H1 (cell line): ENCODE data around the gene SEMA5B. TPM values are rescaled to one million over a fixed set of nuclear protein-coding genes. Genes with fewer than 3 reads are reported as not detected.

Source experiments
- CTCF ChIA-PET: fragments of 300-600 bp; sonication (Branson Sonifier 250); formaldehyde crosslinking; loops from one replicate; lab custom pipeline; 2021; ENCODE audit not compliant: partially characterized antibody; lab: Charles Lee
- POLR2A ChIA-PET: fragments of 300-600 bp; sonication (Branson Sonifier 250); formaldehyde crosslinking; loops from one replicate; lab custom pipeline; 2021; ENCODE audit warnings: inconsistent platforms; ENCODE audit not compliant: partially characterized antibody; lab: Charles Lee
- DNase-seq, 2 experiments: peaks; one replicate each; pipeline versions ENCODE4 v3.0.0 to v3.0.0-alpha.2; 2010 to 2022; ENCODE audit warnings: low spot score in 2 of 2, low read depth in 1 of 2, mixed read lengths in 1 of 2
- FAIRE-seq: peaks from 2 replicates; lab custom pipeline; 2011; peaks lifted over from hg19 to GRCh38; lab: Jason Lieb, UNC
- H2AFZ ChIP-seq: 2 replicates; pipeline ENCODE4 v1.8.1; 2012; ENCODE audit warnings: low read length, inconsistent platforms
- H2AK5ac ChIP-seq: 2 replicates; pipeline ENCODE4 v1.6.1; 2013; ENCODE audit warnings: low read depth, low read length
- H2BK120ac ChIP-seq: replicated peaks from 2 replicates; pipeline ENCODE3; 2013; ENCODE audit warnings: low read depth, low read length, inconsistent platforms
- H2BK12ac ChIP-seq: 2 replicates; pipeline ENCODE4 v1.6.1; 2013; ENCODE audit warnings: low read depth, low read length
- H2BK15ac ChIP-seq: 2 replicates; pipeline ENCODE4 v1.6.1; 2013; ENCODE audit warnings: low read length
- H2BK20ac ChIP-seq: 2 replicates; pipeline ENCODE4 v1.6.1; 2013; ENCODE audit warnings: low read length
- H2BK5ac ChIP-seq: 2 replicates; pipeline ENCODE4 v1.6.1; 2013; ENCODE audit warnings: low read depth, low read length
- H3K14ac ChIP-seq: 2 replicates; pipeline ENCODE4 v1.6.1; 2013; ENCODE audit warnings: inconsistent platforms; ENCODE audit not compliant: insufficient read length
- H3K18ac ChIP-seq: 2 replicates; pipeline ENCODE4 v1.6.1; 2013; ENCODE audit warnings: low read length; ENCODE audit errors: extremely low read depth
- H3K23ac ChIP-seq: 2 replicates; pipeline ENCODE4 v1.6.1; 2013; ENCODE audit warnings: inconsistent platforms; ENCODE audit not compliant: insufficient read length
- H3K23me2 ChIP-seq: 2 replicates; pipeline ENCODE4 v1.6.1; 2013; ENCODE audit warnings: low read depth, low read length
- H3K27ac ChIP-seq: 2 replicates; pipeline ENCODE4 v1.6.1; 2011; ENCODE audit warnings: low read depth, low read length, inconsistent platforms
- H3K27me3 ChIP-seq, 4 experiments: replicated peaks in 1 of 4; 1 replicate in 1 of 4; 2 replicates in 3 of 4; pipeline versions ENCODE4 v1.6.1 to v1.8.1; 2011 to 2013; ENCODE audit warnings: low read length in 3 of 4, mild to moderate bottlenecking in 3 of 4, inconsistent platforms in 2 of 4, mixed read lengths in 2 of 4, moderate library complexity in 1 of 4; ENCODE audit not compliant: control insufficient read depth in 3 of 4, insufficient read depth in 3 of 4; ENCODE audit errors: extremely low read depth in 1 of 4
- H3K36me3 ChIP-seq, 4 experiments: 2 replicates each; pipeline versions ENCODE4 v1.6.1 to v1.8.1; 2011 to 2013; ENCODE audit warnings: mild to moderate bottlenecking in 4 of 4, low read length in 3 of 4, moderate library complexity in 2 of 4, control low read depth in 1 of 4, inconsistent platforms in 1 of 4; ENCODE audit not compliant: insufficient read depth in 4 of 4, control insufficient read depth in 2 of 4
- H3K4ac ChIP-seq: replicated peaks from 2 replicates; pipeline ENCODE3; 2013; ENCODE audit warnings: low read length, low read depth, mixed read lengths, inconsistent platforms; ENCODE audit not compliant: insufficient read length
- H3K4me1 ChIP-seq, 4 experiments: replicated peaks in 1 of 4; 1 replicate in 1 of 4; 2 replicates in 3 of 4; pipeline versions ENCODE4 v1.6.1 to v1.8.1; 2011 to 2013; ENCODE audit warnings: low read length in 3 of 4, inconsistent platforms in 2 of 4, mixed read lengths in 1 of 4; ENCODE audit not compliant: insufficient read depth in 4 of 4, control insufficient read depth in 3 of 4
- H3K4me2 ChIP-seq, 2 experiments: 2 replicates each; pipeline versions ENCODE4 v1.6.1 to v1.8.1; 2011 to 2013; ENCODE audit warnings: low read depth in 2 of 2, low read length in 2 of 2, control low read depth in 1 of 2, inconsistent platforms in 1 of 2, mild to moderate bottlenecking in 1 of 2; ENCODE audit not compliant: insufficient read depth in 1 of 2
- H3K4me3 ChIP-seq, 4 experiments: fragments of 200-600, 300-600 bp in 1 of 4; sonication (generic), shearing (Covaris generic), sonication (Bioruptor Twin) in 1 of 4; 2 replicates each; pipeline versions ENCODE4 v1.5.1 to v1.8.1; 2011 to 2016; ENCODE audit warnings: low read length in 4 of 4, low read depth in 3 of 4, control low read depth in 2 of 4, inconsistent platforms in 2 of 4, mild to moderate bottlenecking in 2 of 4, mixed read lengths in 1 of 4, moderate library complexity in 1 of 4; ENCODE audit not compliant: insufficient read depth in 2 of 4; ENCODE audit errors: extremely low read depth in 1 of 4
- H3K56ac ChIP-seq: replicated peaks from 2 replicates; pipeline ENCODE3; 2013; ENCODE audit warnings: low read depth, mild to moderate bottlenecking, mixed read lengths, low read length, inconsistent platforms; ENCODE audit not compliant: insufficient read length
- H3K79me1 ChIP-seq: 2 replicates; pipeline ENCODE4 v1.6.1; 2013; ENCODE audit warnings: low read depth, low read length, control low read depth
- H3K79me2 ChIP-seq, 2 experiments: 2 replicates each; pipeline versions ENCODE4 v1.6.1 to v1.8.1; 2012 to 2013; ENCODE audit warnings: low read length in 2 of 2, mild to moderate bottlenecking in 2 of 2, inconsistent platforms in 1 of 2; ENCODE audit not compliant: insufficient read depth in 2 of 2, control insufficient read depth in 1 of 2
- H3K9ac ChIP-seq, 4 experiments: replicated peaks in 1 of 4; 1 replicate in 1 of 4; 2 replicates in 3 of 4; pipeline versions ENCODE4 v1.6.1 to v1.8.1; 2011 to 2013; ENCODE audit warnings: low read depth in 3 of 4, low read length in 3 of 4, control low read depth in 2 of 4, mild to moderate bottlenecking in 2 of 4, moderate library complexity in 2 of 4, inconsistent platforms in 1 of 4; ENCODE audit errors: extremely low read depth in 1 of 4
- H3K9me3 ChIP-seq, 2 experiments: 2 replicates each; pipeline versions ENCODE4 v1.6.1 to v1.8.1; 2012 to 2013; ENCODE audit warnings: mild to moderate bottlenecking in 2 of 2, moderate library complexity in 2 of 2, control low read depth in 1 of 2, inconsistent platforms in 1 of 2, low read depth in 1 of 2, low read length in 1 of 2, mixed read lengths in 1 of 2; ENCODE audit not compliant: insufficient read depth in 2 of 2
- H4K20me1 ChIP-seq, 2 experiments: replicated peaks in 1 of 2; 2 replicates each; pipeline versions ENCODE3 to v1.8.1; 2011 to 2013; ENCODE audit warnings: inconsistent platforms in 2 of 2, low read length in 2 of 2, mild to moderate bottlenecking in 1 of 2; ENCODE audit not compliant: insufficient read depth in 2 of 2, control insufficient read depth in 1 of 2
- H4K5ac ChIP-seq: 2 replicates; pipeline ENCODE4 v1.6.1; 2013; ENCODE audit warnings: low read length, low read depth, mixed read lengths, inconsistent platforms; ENCODE audit not compliant: insufficient read length
- H4K8ac ChIP-seq: 2 replicates; pipeline ENCODE4 v1.8.0; 2013; ENCODE audit warnings: mild to moderate bottlenecking, moderate library complexity, low read length, inconsistent platforms; ENCODE audit not compliant: insufficient read depth; ENCODE audit errors: extremely low read depth
- H4K91ac ChIP-seq: replicated peaks from 2 replicates; pipeline ENCODE3; 2013; ENCODE audit warnings: low read length, mixed read lengths, inconsistent platforms; ENCODE audit not compliant: insufficient read length
- BCL11A ChIP-seq, 2 experiments: IDR thresholded peaks; one replicate each; pipeline ENCODE4 v1.6.1; 2011; ENCODE audit warnings: low read depth in 2 of 2, low read length in 2 of 2, mild to moderate bottlenecking in 2 of 2
- CTBP2 ChIP-seq: IDR thresholded peaks from 2 replicates; pipeline ENCODE4 v1.7.0; 2011; ENCODE audit warnings: borderline replicate concordance, mild to moderate bottlenecking, moderate library complexity, mixed read lengths, low read length; ENCODE audit not compliant: insufficient read depth, insufficient read length
- GABPA ChIP-seq: IDR thresholded peaks from 2 replicates; pipeline ENCODE4 v1.6.1; 2011; ENCODE audit warnings: mild to moderate bottlenecking, low read length, moderate library complexity, borderline replicate concordance; ENCODE audit not compliant: insufficient read depth
- GTF2F1 ChIP-seq: IDR thresholded peaks from 2 replicates; pipeline ENCODE4 v1.6.1; 2012; ENCODE audit warnings: low read depth, low read length, improper control_type of control experiment, borderline replicate concordance
- HDAC2 ChIP-seq, 2 experiments: fragments of 300-600 bp in 1 of 2; sonication (generic) in 1 of 2; IDR thresholded peaks; 2 replicates each; pipeline ENCODE4 v1.6.1; 2011 to 2012; ENCODE audit warnings: low read depth in 2 of 2, low read length in 2 of 2, mild to moderate bottlenecking in 2 of 2, moderate library complexity in 2 of 2, borderline replicate concordance in 1 of 2, inconsistent platforms in 1 of 2
- KDM4A ChIP-seq: IDR thresholded peaks from one replicate; pipeline ENCODE4 v1.7.1; 2012; ENCODE audit warnings: low read depth, mild to moderate bottlenecking, moderate library complexity, low read length, inconsistent platforms; ENCODE audit not compliant: severe bottlenecking
- POLR2A ChIP-seq, 2 experiments: IDR thresholded peaks; 1 replicate in 1 of 2; 2 replicates in 1 of 2; pipeline ENCODE4 v1.6.1; 2011; ENCODE audit warnings: low read depth in 2 of 2, low read length in 2 of 2, mild to moderate bottlenecking in 2 of 2; ENCODE audit errors: control extremely low read depth in 1 of 2
- POLR2AphosphoS5 ChIP-seq: IDR thresholded peaks from 2 replicates; pipeline ENCODE4 v1.6.1; 2011; ENCODE audit warnings: low read depth, low read length
- POU5F1 ChIP-seq: IDR thresholded peaks from 2 replicates; pipeline ENCODE4 v1.6.1; 2011; ENCODE audit warnings: low read depth, mild to moderate bottlenecking, low read length, moderate library complexity
- SP4 ChIP-seq: IDR thresholded peaks from 2 replicates; pipeline ENCODE4 v1.6.1; 2012; ENCODE audit warnings: low read length, inconsistent platforms
- YY1 ChIP-seq: IDR thresholded peaks from 2 replicates; pipeline ENCODE4 v1.6.1; 2011; ENCODE audit warnings: low read depth, mild to moderate bottlenecking, low read length
- WGBS, 2 experiments: shearing (Covaris generic) in 1 of 2; methylation state at CpG; one replicate each; pipeline versions ENCODE4 v1.1.6 to v1.1.7; 2013 to 2015; ENCODE audit warnings: low lambda C conversion rate in 2 of 2, mixed read lengths in 2 of 2, inconsistent platforms in 1 of 2, low coverage in 1 of 2, missing lambda C conversion rate in 1 of 2; ENCODE audit not compliant: insufficient replicate concordance in 2 of 2, insufficient coverage in 1 of 2, insufficient read length in 1 of 2; ENCODE audit errors: extremely low coverage in 1 of 2, missing lambda C conversion rate in 1 of 2; 5-methylcytosine and 5-hydroxymethylcytosine counted together
- polyA plus RNA-seq, 7 experiments: library from polyadenylated mRNA; depleted of rRNA in 3 of 7; stranded (reverse) in 5 of 7; unstranded in 2 of 7; fragments of >200 nt in 5 of 7; fragments of 200-250 nt in 2 of 7; gene quantifications; 1 replicate in 5 of 7; 2 replicates in 1 of 7; 4 replicates in 1 of 7; pipeline versions ENCODE4 v1.2.1 to v1.2.3, GENCODE V29; 2011 to 2013; ENCODE audit warnings: missing spikeins in 2 of 7, mixed read lengths in 2 of 7
- total RNA-seq: library from RNA; stranded (reverse); fragmentation: NEBNext Ultra II Directional; extraction: Animal tissue kit (Norgen Biotek cat#: 25700); gene quantifications from 2 replicates; pipeline ENCODE4 v1.2.1, GENCODE V29; 2021

The SEMA5B gene
- total and polyA plus RNA-seq, 2 of the 8 experiments (the other 6 are each of a cell fraction or from before 2014, with no cell fraction given) = 13.1 to 22.4 TPM

GRCh38 chr3:122984650-122985049 lies 42.9 kb downstream of the SEMA5B start:
- H4K8ac ChIP-seq = no peak overlapping the region
- no peak for TF ChIP-seq POLR2AphosphoS5
- no peak for TF ChIP-seq CTBP2
- no peak for TF ChIP-seq BCL11A (IDR thresholded peaks at IDR 0.05; ENCODE audit: low read depth in 2 of 2, low read length in 2 of 2)
- TF ChIP-seq YY1 = no peak
- TF ChIP-seq GABPA = no peak
- TF ChIP-seq GTF2F1 = no peak
- TF ChIP-seq POLR2A (IDR thresholded peaks at IDR 0.05; ENCODE audit: control extremely low read depth in 1 of 2, low read depth in 2 of 2, low read length in 2 of 2) = no peak
- no peak for TF ChIP-seq HDAC2 (IDR thresholded peaks at IDR 0.05; ENCODE audit: borderline replicate concordance in 1 of 2, low read depth in 2 of 2, low read length in 2 of 2)
- TF ChIP-seq SP4 = no peak
- no peak for TF ChIP-seq POU5F1
- no peak for TF ChIP-seq KDM4A
- TF ChIP-seq, all 59 proteins: peak for 0
- WGBS, 2 experiments = 87% methylated on average over 3 of the region's 3 CpGs; no CpG with 5 or more reads in 1 of the 2 experiments
- Histone ChIP-seq H2BK20ac (no peak overlapping the region), H4K5ac (no peak overlapping the region), H3K4ac (no peak overlapping the region), H2BK5ac (no peak overlapping the region), H3K4me1 (peaks cover 23 to 56% (median 36%) of the 10 kb centered on the region in 4 experiments), H2BK15ac (0 out of 2 replicates have a peak overlapping the region, but pooled peaks have one; percentile 8), H2AK5ac (no peak overlapping the region), H3K27ac (no peak overlapping the region), H3K23me2 (peaks cover 2% of the 10 kb centered on the region; the same call in 1 of the 2 replicates), H3K4me2 (no peak overlapping the region), H3K9ac (no peak overlapping the region), H2AFZ (no peak overlapping the region), H3K14ac (no peak overlapping the region), H2BK120ac (no peak overlapping the region), H3K27me3 (no peaks in the 10 kb centered on the region; a peak in 1 of 7 replicates), H3K4me3 (no peak overlapping the region), H3K79me2 (no peaks in the 10 kb centered on the region), H4K20me1 (no peaks in the 10 kb centered on the region), H3K56ac (no peak overlapping the region), H2BK12ac (no peak overlapping the region), H3K36me3 (no peaks in the 10 kb centered on the region), H3K18ac (peak overlapping the region; percentile 55; the same call in 1 of the 2 replicates), H4K91ac (no peak overlapping the region), H3K79me1 (no peaks in the 10 kb centered on the region), H3K9me3 (no peaks in the 10 kb centered on the region), H3K23ac (no peak overlapping the region)
- no peak for DNase-seq
- no peak for FAIRE-seq
- CTCF ChIA-PET = interaction anchor here (0.9 to 4.6 kb wide), 8 partner anchors 10 to 46 kb away, joined by 3 to 20 read pairs (median 6); partner anchors contain the start of gene SEMA5B
- POLR2A ChIA-PET = interaction anchor here (1.4 to 2.0 kb wide), 3 partner anchors 12 to 14 kb away, joined by 4 to 5 read pairs (median 5); no protein-coding TSS in a partner anchor
